GM13977 (cell line): Measurements from ENCODE around the gene SAA2.

Experiments
- DNase-seq: peaks from one replicate; pipeline ENCODE4 v3.0.0; 2012; ENCODE audit warnings: low spot score
- CTCF ChIP-seq: IDR thresholded peaks from 2 replicates; pipeline ENCODE4 v1.5.1; 2012; ENCODE audit warnings: mild to moderate bottlenecking, control low read depth; ENCODE audit not compliant: insufficient read depth; ENCODE audit errors: extremely low read depth, missing control alignments
- in situ Hi-C: fragments of 300-500 bp; cut with MboI; formaldehyde crosslinking; loops from one replicate; pipeline ENCODE4 v1.12.0; 2022; ENCODE audit warnings: low sequenced_read_pairs, low pct_unique_long_range_greater_than_20kb, mixed read lengths, inconsistent platforms; ENCODE audit not compliant: unreplicated experiment

The SAA2 gene

GRCh38 chr11:18248561-18248960 lies at the start of gene SAA2:
Gene SAA2 (minus strand): TSS chr11:18248668. CDS start chr11:18248011, 657 bp downstream.
- no peak for DNase-seq
- TF ChIP-seq CTCF: no peak
- in situ Hi-C loops: no loop called here

GRCh38 chr11:18295316-18295715 lies 46.8 kb upstream of the SAA2 start:
- no peak for TF ChIP-seq CTCF
- no peak for DNase-seq
- in situ Hi-C loops: no loop called here

- in situ Hi-C loops: no loop called here
- no peak for TF ChIP-seq CTCF
- no peak for DNase-seq
Observed at GRCh38 chr11:18294862-18295261, 46.4 kb upstream of the SAA2 start.

- in situ Hi-C loops: no loop called here
- no peak for TF ChIP-seq CTCF
- no peak for DNase-seq
Observed at GRCh38 chr11:18288911-18289310, 40.4 kb upstream of the SAA2 start.

- DNase-seq: no peak
- TF ChIP-seq CTCF: no peak
- in situ Hi-C loops: no loop called here
Observed at GRCh38 chr11:18285841-18286240, 37.4 kb upstream of the SAA2 start.

- no peak for DNase-seq
- in situ Hi-C loops: no loop called here
Observed at GRCh38 chr11:18282626-18283025, 34.2 kb upstream of the SAA2 start.

More at GRCh38 chr11:18282626-18283025, 34.2 kb upstream of the SAA2 start:
- no peak for TF ChIP-seq CTCF
